Gastrocnemius medialis (tissue), 4 donors: ENCODE measurements around the gene INPP5F. TPM values are rescaled to one million over a fixed set of nuclear protein-coding genes. Genes with fewer than 3 reads are reported as not detected.

Experiments
- ATAC-seq, 2 donors: fragments of 150-250 bp; one replicate each; pipeline ENCODE4 v1.9.1; 2016
- DNase-seq, 2 donors: peaks; one replicate each; pipeline ENCODE4 v3.0.0-alpha.2; 2019
- H3K27ac ChIP-seq, 4 donors: fragments of 200-600 bp; sonication (generic); 1 replicate in 1 of 4; 2 replicates in 3 of 4; pipeline ENCODE4 v1.5.1; 2016 to 2018; ENCODE audit warnings: mild to moderate bottlenecking in 2 of 4, moderate library complexity in 1 of 4
- H3K27me3 ChIP-seq, 3 donors: fragments of 200-600 bp; sonication (generic) in 2 of 3; 1 replicate in 1 of 3; 2 replicates in 2 of 3; pipeline versions ENCODE4 v1.5.1 to v1.6.0; 2016 to 2019; ENCODE audit warnings: mild to moderate bottlenecking in 1 of 3, moderate library complexity in 1 of 3
- H3K36me3 ChIP-seq, 2 donors: fragments of 200-600 bp; sonication (generic) in 1 of 2; one replicate each; pipeline ENCODE4 v1.5.1; 2017 to 2018
- H3K4me1 ChIP-seq, 2 donors: fragments of 200-600 bp; sonication (generic) in 1 of 2; one replicate each; pipeline ENCODE4 v1.5.1; 2016 to 2017; ENCODE audit warnings: mild to moderate bottlenecking in 2 of 2
- H3K4me3 ChIP-seq, 4 donors: fragments of 200-600 bp; sonication (generic) in 3 of 4; 1 replicate in 1 of 4; 2 replicates in 3 of 4; pipeline ENCODE4 v1.5.1; 2016 to 2019; ENCODE audit warnings: mild to moderate bottlenecking in 2 of 4
- H3K9me3 ChIP-seq, 3 donors: fragments of 200-600 bp; sonication (generic) in 2 of 3; 1 replicate in 1 of 3; 2 replicates in 2 of 3; pipeline ENCODE4 v1.5.1; 2016 to 2019
- CTCF ChIP-seq, 5 experiments: fragments of 450-650 bp in 3 of 5; fragments of 200-600 bp in 2 of 5; sonication (generic) in 2 of 5; IDR thresholded peaks in 4 of 5; conservative IDR thresholded peaks in 1 of 5; 1 replicate in 4 of 5; 2 replicates in 1 of 5; pipeline ENCODE4 v1.5.1; 2016 to 2019; ENCODE audit warnings: antibody characterized with exemption in 5 of 5, mild to moderate bottlenecking in 3 of 5, moderate library complexity in 3 of 5
- POLR2A ChIP-seq, 2 donors: fragments of 450-650 bp; IDR thresholded peaks; one replicate each; pipeline ENCODE4 v1.6.1; 2017; ENCODE audit warnings: antibody characterized with exemption in 2 of 2, mild to moderate bottlenecking in 2 of 2, moderate library complexity in 2 of 2
- in situ Hi-C, 4 donors: fragments of 200-750 bp; cut with MboI; loops; one replicate each; pipeline versions ENCODE4 v1.15.0 to v1.8.0; 2017; ENCODE audit warnings: low sequenced_read_pairs in 4 of 4
- intact Hi-C: fragments of 100-400 bp; cut with DNase I; formaldehyde crosslinking; loops from one replicate; pipeline ENCODE4 v1.15.1; 2023; ENCODE audit warnings: low total_unique reads
- total RNA-seq, 4 donors: library from RNA; depleted of rRNA; stranded (reverse); fragments of >200 nt; gene quantifications; one replicate each; pipeline versions ENCODE4 v1.1.0 to v1.2.3, GENCODE V29; 2016

Gene INPP5F
- total RNA-seq, 4 donors from 2014 or later: 8.7 to 11.6 (median 10.5) TPM

GRCh38 chr10:119845656-119846055 is 119.8 kb downstream of the INPP5F start:
- Histone ChIP-seq H3K4me3 (no peak overlapping the region), H3K4me1 (no peaks in the 10 kb centered on the region), H3K36me3 (peaks cover 0 to 96% of the 10 kb centered on the region in 2 donors), H3K27me3 (no peaks in the 10 kb centered on the region), H3K9me3 (no peaks in the 10 kb centered on the region), H3K27ac (no peak overlapping the region)
- DNase-seq (no peak), ATAC-seq (no peak)
- intact Hi-C loops: no loop called here
- in situ Hi-C loops: no loop called here
- no peak for TF ChIP-seq POLR2A (IDR thresholded peaks at IDR 0.05)
- TF ChIP-seq CTCF (IDR thresholded peaks at IDR 0.05 in 4 of 5, conservative IDR thresholded peaks at IDR 0.05 in 1 of 5): no peak

GRCh38 chr10:119849031-119849789 is 123.4 kb downstream of the INPP5F start:
- Histone ChIP-seq H3K4me1 (peaks cover 6 to 14% of the 10 kb centered on the region in 2 donors), H3K27me3 (no peaks in the 10 kb centered on the region), H3K27ac (no peak overlapping the region), H3K36me3 (peaks cover 0 to 94% of the 10 kb centered on the region in 2 donors), H3K4me3 (no peak overlapping the region), H3K9me3 (no peaks in the 10 kb centered on the region)
- ATAC-seq: no peak
- in situ Hi-C loops (no loop called here), intact Hi-C loops (no loop called here)
- TF ChIP-seq POLR2A (IDR thresholded peaks at IDR 0.05) (no peak), CTCF (IDR thresholded peaks at IDR 0.05 in 4 of 5, conservative IDR thresholded peaks at IDR 0.05 in 1 of 5) (no peak)
- DNase-seq: no peak

- intact Hi-C loops: no loop called here
- Histone ChIP-seq H3K9me3 (no peaks in the 10 kb centered on the region), H3K27me3 (no peaks in the 10 kb centered on the region), H3K4me3 (no peak overlapping the region), H3K4me1 (peaks cover 6 to 14% of the 10 kb centered on the region in 2 donors), H3K36me3 (peaks cover 0 to 94% of the 10 kb centered on the region in 2 donors), H3K27ac (no peak overlapping the region)
- ATAC-seq (no peak), DNase-seq (no peak)
- in situ Hi-C loops: loop anchor here (10.0 to 25.0 kb wide), 5 partner anchors 95 to 688 kb away; partner anchors contain the start of gene SFXN4 (in 1 of the 4)
- no peak for TF ChIP-seq CTCF (IDR thresholded peaks at IDR 0.05 in 4 of 5, conservative IDR thresholded peaks at IDR 0.05 in 1 of 5)
- no peak for TF ChIP-seq POLR2A (IDR thresholded peaks at IDR 0.05)
Observed at GRCh38 chr10:119849944-119850343, 124.1 kb downstream of the INPP5F start.

GRCh38 chr10:119852277-119852676 is 126.4 kb downstream of the INPP5F start:
- no peaks in the 10 kb centered on the region for H3K27me3 ChIP-seq
- H3K36me3 ChIP-seq: peaks cover 0 to 93% of the 10 kb centered on the region in 2 donors
- no peak for ATAC-seq
- no peaks in the 10 kb centered on the region for H3K9me3 ChIP-seq
- H3K4me3 ChIP-seq: no peak overlapping the region
- no peak for TF ChIP-seq CTCF (IDR thresholded peaks at IDR 0.05 in 4 of 5, conservative IDR thresholded peaks at IDR 0.05 in 1 of 5)
- TF ChIP-seq POLR2A (IDR thresholded peaks at IDR 0.05): no peak
- DNase-seq: no peak
- intact Hi-C loops (loop anchor here (2.0 kb wide), 1 partner anchor 15 kb away; no protein-coding TSS in a partner anchor), in situ Hi-C loops (loop anchor here (10.0 to 25.0 kb wide), 5 partner anchors 97 to 690 kb away; partner anchors contain the start of gene SFXN4 (in 1 of the 4))
- H3K4me1 ChIP-seq: peaks cover 6 to 14% of the 10 kb centered on the region in 2 donors
- no peak overlapping the region for H3K27ac ChIP-seq
